Heart right ventricle (tissue), 16 donors: ENCODE results near the gene ACOXL. TPM values are rescaled to one million over a fixed set of nuclear protein-coding genes. Genes with fewer than 3 reads are reported as not detected.

ENCODE experiments used
- ATAC-seq, 8 donors: fragments of 200-7000 bp; cut with Tn5 transposase; one replicate each; pipeline ENCODE4 v1.9.1; 2020; ENCODE audit warnings: mild to moderate bottlenecking in 8 of 8, moderate library complexity in 8 of 8, moderate number of reproducible peaks in 1 of 8
- DNase-seq, 2 donors: peaks; one replicate each; pipeline ENCODE4 v3.0.0-alpha.2; 2020
- H3K27ac ChIP-seq, 10 donors: fragments of 200-600 bp; sonication (generic) in 2 of 10; one replicate each; pipeline versions ENCODE4 v1.5.0 to v1.8.0; 2020 to 2022; ENCODE audit warnings: mild to moderate bottlenecking in 3 of 10
- H3K27me3 ChIP-seq, 7 donors: fragments of 200-600 bp; one replicate each; pipeline ENCODE4 v1.8.0; 2021 to 2022; ENCODE audit warnings: mild to moderate bottlenecking in 2 of 7
- H3K36me3 ChIP-seq, 9 donors: fragments of 200-600 bp; sonication (generic) in 1 of 9; one replicate each; pipeline versions ENCODE4 v1.5.0 to v1.8.0; 2020 to 2022; ENCODE audit warnings: mild to moderate bottlenecking in 2 of 9
- H3K4me1 ChIP-seq, 9 donors: fragments of 200-600 bp; sonication (generic) in 1 of 9; one replicate each; pipeline versions ENCODE4 v1.5.0 to v1.8.0; 2020 to 2022; ENCODE audit warnings: mild to moderate bottlenecking in 4 of 9
- H3K4me3 ChIP-seq, 10 donors: fragments of 200-600 bp; sonication (generic) in 2 of 10; one replicate each; pipeline versions ENCODE4 v1.5.0 to v1.8.0; 2020 to 2022; ENCODE audit warnings: mild to moderate bottlenecking in 7 of 10, moderate library complexity in 2 of 10
- H3K9me3 ChIP-seq, 11 donors: fragments of 200-600 bp in 10 of 11; sonication (generic) in 2 of 11; one replicate each; pipeline versions ENCODE4 v1.5.0 to v1.8.0; 2013 to 2022; ENCODE audit warnings: mild to moderate bottlenecking in 2 of 11, control low read depth in 1 of 11, moderate library complexity in 1 of 11
- WGBS, 2 donors: extraction: QIAGEN DNeasy Blood & Tissue Kit; methylation state at CpG; one replicate each; pipeline ENCODE4 v1.1.7; 2013; ENCODE audit warnings: inconsistent platforms in 1 of 2; 5-methylcytosine and 5-hydroxymethylcytosine counted together
- intact Hi-C, 10 donors: fragments of 100-400 bp; cut with DNase I; formaldehyde crosslinking; loops; one replicate each; pipeline versions ENCODE4 v1.11.1 to v1.14.2; 2022
- polyA plus RNA-seq, 2 donors: library from polyadenylated mRNA; stranded (reverse); fragments of 200-250 nt; gene quantifications; one replicate each; pipeline ENCODE4 v1.2.3, GENCODE V29; 2013
- total RNA-seq, 10 donors: library from RNA; stranded (reverse); fragmentation: NEBNext Ultra II Directional in 3 of 10; extraction: Animal tissue kit (Norgen Biotek cat#: 25700) in 3 of 10; gene quantifications; one replicate each; pipeline versions ENCODE4 v1.2.1 to v1.2.4, GENCODE V29; 2021 to 2023
- TF ChIP-seq, protein P1 (sequence below), 9 donors: fragments of 200-600 bp; sonication (generic) in 2 of 9; IDR thresholded peaks; one replicate each; pipeline versions ENCODE4 v1.5.0 to v1.8.0; 2021 to 2022; ENCODE audit warnings: antibody characterized with exemption in 9 of 9, mild to moderate bottlenecking in 5 of 9, moderate library complexity in 1 of 9
- donor health status: Arrhythmogenic right ventricular cardiomyopathy.
- donor health status: ischemic (EF 13 %, LVEDD 7.1; RV severe dilation, severe dysfunction).
- donor health status: healthy with polysubstance abuse.
- donor health status: DM: no; HTN: yes; CAD: no.
- donor health status: DM: no; HTN: no; CAD: no.
- donor health status: ischemic (EF 25% LVEDD 6.9; RV normal size, moderate dysfunction).
- donor health status: ischemic (EF 25% LVEDD 5.7; RV mildly dilated, moderate dysfunction).
- donor health status: healthy.
- donor health status: DM: yes; HTN: yes; CAD: no.
- donor health status: Ischemic cardiomyopathy.
- donor health status: ischemic (EF 35%, LVEDD 5.7; RV mildly dilated, moderate dysfunction).
- donor health status: nonischemic (EF 11% LVEDD 7.7; RV severe dilation, severe dysfunction).
- donor health status: DM: yes; HTN: yes; CAD: no.
- donor health status: PGD.
- donor health status: ischemic (EF 29% LVEDD 5.4; RV normal size, mild dysfunction).
- donor health status: nonischemic (EF 23%, LVEDD 6.1; RV moderate dilation, normal function).

ACOXL gene
- total and polyA plus RNA-seq, 12 donors, result not detected

DNA sequence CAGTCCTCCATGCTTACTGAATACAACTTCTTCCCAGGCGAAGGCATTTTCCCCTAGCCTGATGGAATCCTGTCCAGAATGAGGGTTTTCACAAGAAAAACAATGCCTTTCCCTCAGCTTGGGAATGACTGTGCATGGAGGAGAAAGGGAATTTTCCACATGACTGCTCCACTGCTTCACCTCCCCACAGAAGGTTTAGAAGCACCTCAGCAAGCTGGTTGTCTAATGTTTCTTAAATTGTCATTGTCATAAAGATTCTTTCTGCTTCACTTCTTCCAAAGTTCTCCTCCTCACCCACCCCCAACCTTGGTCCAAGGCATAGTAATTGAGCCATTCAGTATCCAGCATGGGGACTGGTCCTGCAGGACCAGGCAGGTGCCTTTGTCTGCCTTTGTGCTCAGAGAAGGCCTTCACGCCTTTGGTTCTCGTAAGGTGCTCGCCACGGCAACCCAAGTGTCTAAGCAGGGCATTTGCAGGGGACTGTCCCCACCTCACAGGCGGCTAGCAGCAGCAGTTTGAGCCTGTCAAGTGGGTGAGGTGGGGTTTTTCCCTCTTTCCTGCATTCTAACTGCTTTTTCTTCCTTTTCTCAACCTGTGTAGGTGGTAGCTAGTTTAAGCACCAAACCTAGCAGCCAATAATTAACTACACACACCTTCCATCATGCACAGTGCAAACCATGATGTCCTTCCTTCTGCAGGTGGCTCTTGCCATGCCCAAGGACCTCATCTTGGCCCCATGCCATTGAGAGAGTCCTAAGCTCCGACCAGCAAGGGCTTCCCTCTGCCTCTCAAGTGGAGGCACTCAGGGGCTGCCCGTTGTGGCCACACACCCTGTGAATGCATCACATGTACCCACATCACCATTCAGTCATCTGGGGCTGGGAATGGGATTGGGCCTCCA, 322.7 kb downstream of the ACOXL start:
- Histone ChIP-seq H3K4me1 (peaks cover 0 to 3% (median 0%) of the 10 kb centered on the region in 9 donors), H3K9me3 (peaks cover 0 to 4% (median 0%) of the 10 kb centered on the region in 11 donors), H3K4me3 (no peak overlapping the region), H3K27me3 (peaks cover 0 to 5% (median 0%) of the 10 kb centered on the region in 7 donors), H3K27ac (no peak overlapping the region), H3K36me3 (no peaks in the 10 kb centered on the region)
- DNase-seq (no peak), ATAC-seq (no peak)
- WGBS, 2 donors, result 86 to 89% methylated on average over 8 of the region's 8 CpGs
- TF ChIP-seq, protein P1, sequence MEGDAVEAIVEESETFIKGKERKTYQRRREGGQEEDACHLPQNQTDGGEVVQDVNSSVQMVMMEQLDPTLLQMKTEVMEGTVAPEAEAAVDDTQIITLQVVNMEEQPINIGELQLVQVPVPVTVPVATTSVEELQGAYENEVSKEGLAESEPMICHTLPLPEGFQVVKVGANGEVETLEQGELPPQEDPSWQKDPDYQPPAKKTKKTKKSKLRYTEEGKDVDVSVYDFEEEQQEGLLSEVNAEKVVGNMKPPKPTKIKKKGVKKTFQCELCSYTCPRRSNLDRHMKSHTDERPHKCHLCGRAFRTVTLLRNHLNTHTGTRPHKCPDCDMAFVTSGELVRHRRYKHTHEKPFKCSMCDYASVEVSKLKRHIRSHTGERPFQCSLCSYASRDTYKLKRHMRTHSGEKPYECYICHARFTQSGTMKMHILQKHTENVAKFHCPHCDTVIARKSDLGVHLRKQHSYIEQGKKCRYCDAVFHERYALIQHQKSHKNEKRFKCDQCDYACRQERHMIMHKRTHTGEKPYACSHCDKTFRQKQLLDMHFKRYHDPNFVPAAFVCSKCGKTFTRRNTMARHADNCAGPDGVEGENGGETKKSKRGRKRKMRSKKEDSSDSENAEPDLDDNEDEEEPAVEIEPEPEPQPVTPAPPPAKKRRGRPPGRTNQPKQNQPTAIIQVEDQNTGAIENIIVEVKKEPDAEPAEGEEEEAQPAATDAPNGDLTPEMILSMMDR (IDR thresholded peaks at IDR 0.05), result no peak
- intact Hi-C loops, result no loop called here

- peaks cover 0 to 11% (median 0%) of the 10 kb centered on the region in 11 donors for H3K9me3 ChIP-seq
- TF ChIP-seq, protein P1 (IDR thresholded peaks at IDR 0.05), result no peak
- H3K27me3 ChIP-seq, result peaks cover 0 to 5% (median 0%) of the 10 kb centered on the region in 7 donors
- peaks cover 0 to 3% (median 0%) of the 10 kb centered on the region in 9 donors for H3K4me1 ChIP-seq
- no peak overlapping the region for H3K4me3 ChIP-seq
- H3K27ac ChIP-seq, result no peak overlapping the region
- intact Hi-C loops, result no loop called here
- no peak for ATAC-seq
- no peak for DNase-seq
- WGBS, 2 donors, result 81 to 92% methylated on average over 2 of the region's 2 CpGs
- no peaks in the 10 kb centered on the region for H3K36me3 ChIP-seq
These were observed 323.4 kb downstream of the ACOXL start for GRCh38 chr2:111055735-111056134.

GRCh38 chr2:111057045-111057444, 324.7 kb downstream of the ACOXL start:
- ATAC-seq, result no peak
- no peaks in the 10 kb centered on the region for H3K36me3 ChIP-seq
- intact Hi-C loops, result no loop called here
- TF ChIP-seq, protein P1 (IDR thresholded peaks at IDR 0.05), result no peak
- peaks cover 0 to 3% (median 0%) of the 10 kb centered on the region in 9 donors for H3K4me1 ChIP-seq
- DNase-seq, result no peak
- peaks cover 0 to 5% (median 0%) of the 10 kb centered on the region in 7 donors for H3K27me3 ChIP-seq
- 92 to 93% methylated on average over 5 of the region's 5 CpGs for WGBS, 2 donors
- no peak overlapping the region for H3K27ac ChIP-seq
- H3K9me3 ChIP-seq, result peaks cover 0 to 19% (median 0%) of the 10 kb centered on the region in 11 donors
- no peak overlapping the region for H3K4me3 ChIP-seq

GRCh38 chr2:111057721-111058120, 325.3 kb downstream of the ACOXL start:
- WGBS, 2 donors, result 81 to 83% methylated on average over 9 of the region's 9 CpGs
- intact Hi-C loops, result no loop called here

More at GRCh38 chr2:111057721-111058120, 325.3 kb downstream of the ACOXL start:
- DNase-seq, result no peak
- peaks cover 0 to 5% (median 0%) of the 10 kb centered on the region in 7 donors for H3K27me3 ChIP-seq
- H3K27ac ChIP-seq, result no peak overlapping the region
- H3K4me3 ChIP-seq, result no peak overlapping the region
- TF ChIP-seq, protein P1 (IDR thresholded peaks at IDR 0.05), result no peak
- ATAC-seq, result no peak
- H3K9me3 ChIP-seq, result peaks cover 0 to 19% (median 0%) of the 10 kb centered on the region in 11 donors
- no peaks in the 10 kb centered on the region for H3K36me3 ChIP-seq
- H3K4me1 ChIP-seq, result peaks cover 0 to 3% (median 0%) of the 10 kb centered on the region in 9 donors
